ENCODE data around the gene SPRR2E. TPM values are rescaled to one million over a fixed set of nuclear protein-coding genes. Genes with fewer than 3 reads are reported as not detected.

Gene SPRR2E
- not detected in 2 replicates for polyA plus RNA-seq (2012; rRNA removed)
- polyA plus RNA-seq (2012; cell fraction: cytosol; rRNA removed) = not detected in 2 replicates
- polyA plus RNA-seq (2012; cell fraction: nucleus; rRNA removed) = not detected in 2 replicates

GRCh38 chr1:153094426-153094825 lies at the start of gene SPRR2E:
Gene SPRR2E (minus strand): TSS chr1:153094526. CDS start chr1:153093751, 775 bp downstream.
- CTCF ChIA-PET = no interaction called here
- no peak for DNase-seq
- Histone ChIP-seq H3K9me3 (no peaks in the 10 kb centered on the region), H3K9me2 (no peaks in the 10 kb centered on the region), H3K27ac (ENCODE audit: low read depth in 2 of 2, low read length in 1 of 2) (no peak within 1 kb of the TSS), H3K79me2 (ENCODE audit: insufficient read depth) (no peaks in the 10 kb centered on the region), H3F3A (replicated peaks; ENCODE audit: insufficient read depth) (no peaks in the 10 kb centered on the region), H3K4me1 (ENCODE audit: control insufficient read depth in 1 of 2, insufficient read depth in 2 of 2, low read depth in 1 of 2, low read length in 1 of 2) (no peaks in the 10 kb centered on the region), H3K36me3 (replicated peaks in 1 of 2; ENCODE audit: control insufficient read depth in 1 of 2, insufficient read depth in 2 of 2, low read length in 1 of 2) (no peaks in the 10 kb centered on the region), H3K4me2 (no peak within 1 kb of the TSS), H3K9ac (no peak within 1 kb of the TSS), H2AFZ (ENCODE audit: low read depth) (no peak within 1 kb of the TSS), H3K4me3 (ENCODE audit: low read depth in 2 of 2, low read length in 1 of 2) (no peak within 1 kb of the TSS), H3K27me3 (ENCODE audit: insufficient read depth) (no peaks in the 10 kb centered on the region), H4K20me1 (ENCODE audit: insufficient read depth) (no peaks in the 10 kb centered on the region)
- TF ChIP-seq GABPA (IDR thresholded peaks at IDR 0.05; ENCODE audit: low read depth) (no peak), FOXJ3 (CRISPR knock-in tag; IDR thresholded peaks at IDR 0.05) (no peak), EP300 (IDR thresholded peaks at IDR 0.05; ENCODE audit: borderline replicate concordance in 1 of 2, low read depth in 1 of 2, low read length in 1 of 2) (no peak), USF1 (IDR thresholded peaks at IDR 0.05; ENCODE audit: borderline replicate concordance, low read depth) (no peak), FOXM1 (IDR thresholded peaks at IDR 0.05; ENCODE audit: low read depth) (no peak), TAF1 (IDR thresholded peaks at IDR 0.05; ENCODE audit: borderline replicate concordance, low read depth, low read length) (no peak), GATA2 (CRISPR knock-in tag; IDR thresholded peaks at IDR 0.05) (no peak), MAX (IDR thresholded peaks at IDR 0.05; ENCODE audit: low read depth) (no peak), YY1 (IDR thresholded peaks at IDR 0.05; ENCODE audit: low read depth) (no peak), CTCF (IDR thresholded peaks at IDR 0.05) (no peak), RXRA (IDR thresholded peaks at IDR 0.05; ENCODE audit: borderline replicate concordance, low read depth) (no peak), POLR2AphosphoS5 (IDR thresholded peaks at IDR 0.05; ENCODE audit: low read depth, low read length) (no peak), CHD2 (IDR thresholded peaks at IDR 0.05; ENCODE audit: low read length, partially characterized antibody) (no peak), USF2 (IDR thresholded peaks at IDR 0.05; ENCODE audit: borderline replicate concordance, low read depth, low read length) (no peak), MXI1 (IDR thresholded peaks at IDR 0.05; ENCODE audit: low read depth, low read length) (no peak)
- POLR2A ChIA-PET = no interaction called here

Data from SK-N-SH (cell line).